DND-41 (cell line): ENCODE data around the gene FAF1.
"Not testable (repeated sequence)": the region's sequence is repeated elsewhere in the genome, so short reads cannot be mapped to it uniquely, and the experiment has no call there.

Source experiments
- ATAC-seq: fragments of 200-7000 bp; cut with Tn5 transposase; 3 replicates; pipeline ENCODE4 v1.9.1; 2021; ENCODE audit warnings: low read depth; ENCODE audit not compliant: insufficient read depth
- DNase-seq: peaks from one replicate; pipeline ENCODE4 v3.0.0-alpha.2; 2020
- H2AFZ ChIP-seq: 2 replicates; pipeline ENCODE4 v1.6.0; 2012; ENCODE audit warnings: low read depth, low read length
- H3K27ac ChIP-seq: 2 replicates; pipeline ENCODE4 v1.5.1; 2012; ENCODE audit warnings: low read length, inconsistent platforms
- H3K27me3 ChIP-seq: fragments of 200-600 bp; sonication (generic); 2 replicates; pipeline ENCODE4 v1.6.0; 2012; ENCODE audit warnings: low read length, mild to moderate bottlenecking, inconsistent platforms; ENCODE audit not compliant: insufficient read depth, poor library complexity
- H3K36me3 ChIP-seq: 2 replicates; pipeline ENCODE4 v1.5.1; 2012; ENCODE audit warnings: low read length, inconsistent platforms; ENCODE audit not compliant: insufficient read depth
- H3K4me1 ChIP-seq: 2 replicates; pipeline ENCODE4 v1.5.1; 2012; ENCODE audit warnings: mild to moderate bottlenecking, low read length; ENCODE audit not compliant: insufficient read depth
- H3K4me2 ChIP-seq: 2 replicates; pipeline ENCODE4 v1.6.0; 2012; ENCODE audit warnings: mild to moderate bottlenecking, moderate library complexity, low read length, inconsistent platforms; ENCODE audit not compliant: insufficient read depth
- H3K4me3 ChIP-seq, 2 experiments: fragments of 200-600 bp in 1 of 2; shearing (Covaris generic) in 1 of 2; 2 replicates each; pipeline ENCODE4 v1.5.1; 2012 to 2016; ENCODE audit warnings: inconsistent platforms in 2 of 2, low read length in 2 of 2, mild to moderate bottlenecking in 2 of 2, low read depth in 1 of 2, moderate library complexity in 1 of 2
- H3K79me2 ChIP-seq: 2 replicates; pipeline ENCODE4 v1.6.0; 2012; ENCODE audit warnings: low read length, inconsistent platforms; ENCODE audit not compliant: insufficient read depth
- H3K9ac ChIP-seq: 2 replicates; pipeline ENCODE4 v1.6.0; 2012; ENCODE audit warnings: low read depth, mild to moderate bottlenecking, inconsistent platforms, low read length, moderate library complexity
- H3K9me3 ChIP-seq: 2 replicates; pipeline ENCODE4 v1.5.1; 2012; ENCODE audit warnings: low read length, moderate library complexity, mild to moderate bottlenecking, inconsistent platforms; ENCODE audit not compliant: insufficient read depth, severe bottlenecking
- H4K20me1 ChIP-seq: 2 replicates; pipeline ENCODE4 v1.6.0; 2012; ENCODE audit warnings: low read length; ENCODE audit not compliant: insufficient read depth
- CTCF ChIP-seq: IDR thresholded peaks from 2 replicates; pipeline ENCODE4 v1.5.1; 2012; ENCODE audit warnings: borderline replicate concordance, low read length, moderate library complexity, mild to moderate bottlenecking; ENCODE audit not compliant: poor library complexity, severe bottlenecking; ENCODE audit errors: extremely low read depth
- EZH2 ChIP-seq: IDR thresholded peaks from 3 replicates; pipeline ENCODE4 v1.6.1; 2012; ENCODE audit warnings: borderline replicate concordance, low read depth, mild to moderate bottlenecking, moderate library complexity, low read length, inconsistent platforms; ENCODE audit not compliant: severe bottlenecking

Gene FAF1

GRCh38 chr1:50964863-50965262, 4.8 kb upstream of the FAF1 start:
- no peak overlapping the region for H3K9ac ChIP-seq
- H4K20me1 ChIP-seq = peaks cover 4% of the 10 kb centered on the region
- H3K36me3 ChIP-seq = peaks cover 4% of the 10 kb centered on the region; the same call in 1 of the 2 replicates
- H3K9me3 ChIP-seq = no peaks in the 10 kb centered on the region
- DNase-seq = no peak
- H3K4me2 ChIP-seq = no peak overlapping the region
- TF ChIP-seq CTCF (no peak), EZH2 (no peak)
- no peak for ATAC-seq
- no peak overlapping the region for H2AFZ ChIP-seq
- no peak overlapping the region for H3K4me3 ChIP-seq
- H3K27me3 ChIP-seq = no peaks in the 10 kb centered on the region
- H3K4me1 ChIP-seq = peaks cover 28% of the 10 kb centered on the region
- peaks cover 50% of the 10 kb centered on the region for H3K79me2 ChIP-seq
- H3K27ac ChIP-seq = no peak overlapping the region

- Histone ChIP-seq H3K4me3 (peak overlapping the region; percentile 46 to 78), H3K9me3 (no peaks in the 10 kb centered on the region), H3K9ac (peak overlapping the region; percentile 66), H3K4me1 (peaks cover 46% of the 10 kb centered on the region), H2AFZ (peak overlapping the region; percentile 72), H4K20me1 (peaks cover 12% of the 10 kb centered on the region; the same call in 1 of the 2 replicates), H3K4me2 (peak overlapping the region; percentile 83), H3K27ac (peak overlapping the region; percentile 67), H3K79me2 (peaks cover 67% of the 10 kb centered on the region), H3K36me3 (peaks cover 20% of the 10 kb centered on the region), H3K27me3 (no peaks in the 10 kb centered on the region)
- ATAC-seq (peak; percentile 29), DNase-seq (peak; percentile 53)
- TF ChIP-seq CTCF (peak; percentile 17), EZH2 (no peak)
Observed at GRCh38 chr1:50959303-50959912, 659 bp downstream of the FAF1 start.

- no peaks in the 10 kb centered on the region for H3K9me3 ChIP-seq
- no peak overlapping the region for H3K4me3 ChIP-seq
- H3K27ac ChIP-seq = no peak overlapping the region
- peaks cover 35% of the 10 kb centered on the region for H3K4me1 ChIP-seq
- peaks cover 26% of the 10 kb centered on the region for H3K36me3 ChIP-seq
- no peak overlapping the region for H3K4me2 ChIP-seq
- H3K79me2 ChIP-seq = peaks cover 88% of the 10 kb centered on the region
- TF ChIP-seq EZH2 (no peak), CTCF (no peak)
- H3K9ac ChIP-seq = no peak overlapping the region
- no peaks in the 10 kb centered on the region for H3K27me3 ChIP-seq
- peaks cover 23% of the 10 kb centered on the region; the same call in 1 of the 2 replicates for H4K20me1 ChIP-seq
- no peak overlapping the region for H2AFZ ChIP-seq
- ATAC-seq (no peak), DNase-seq (no peak)
Observed at GRCh38 chr1:50955116-50955515, 5.0 kb downstream of the FAF1 start.

- not testable (repeated sequence) for H3K4me3 ChIP-seq, H3K27ac ChIP-seq, H3K27me3 ChIP-seq, ATAC-seq, H3K9me3 ChIP-seq, H3K9ac ChIP-seq, H2AFZ ChIP-seq, H3K4me2 ChIP-seq, DNase-seq
- peaks cover 18% of the 10 kb centered on the region; the same call in 1 of the 2 replicates for H3K4me1 ChIP-seq
- peaks cover 26% of the 10 kb centered on the region for H3K36me3 ChIP-seq
- H3K79me2 ChIP-seq = peaks cover 90% of the 10 kb centered on the region
- H4K20me1 ChIP-seq = peaks cover 39% of the 10 kb centered on the region
Observed at GRCh38 chr1:50952566-50952965, 7.5 kb downstream of the FAF1 start.
